ENCODE data around the gene RBMS3.

DNA sequence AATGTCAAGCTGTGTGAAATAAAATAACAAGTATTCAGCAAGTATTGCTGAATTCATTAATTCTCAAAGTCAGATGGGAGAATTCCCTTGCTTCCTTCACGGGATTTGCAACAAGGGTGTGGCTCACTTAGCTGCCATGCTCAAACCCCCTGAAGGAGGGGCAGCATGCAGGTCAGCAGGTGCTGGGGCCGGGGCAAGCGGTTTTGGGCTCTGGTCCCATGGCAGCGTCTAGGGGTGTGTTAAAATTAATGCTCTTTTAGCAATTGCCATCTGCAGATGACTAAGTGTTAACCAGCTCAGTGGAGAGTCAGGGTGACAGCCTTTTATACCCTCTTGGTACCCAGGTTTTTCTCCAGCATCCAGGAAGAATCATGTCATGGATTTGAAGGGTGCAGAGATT is 40.0 kb upstream of the RBMS3 start:
- no peak for TF ChIP-seq CTCF (IDR thresholded peaks at IDR 0.05)
- TF ChIP-seq POLR2A (IDR thresholded peaks at IDR 0.05), result no peak
- no peak for TF ChIP-seq POLR2AphosphoS5 (IDR thresholded peaks at IDR 0.05)
